ENCODE results near the gene ZDHHC24.

DNA sequence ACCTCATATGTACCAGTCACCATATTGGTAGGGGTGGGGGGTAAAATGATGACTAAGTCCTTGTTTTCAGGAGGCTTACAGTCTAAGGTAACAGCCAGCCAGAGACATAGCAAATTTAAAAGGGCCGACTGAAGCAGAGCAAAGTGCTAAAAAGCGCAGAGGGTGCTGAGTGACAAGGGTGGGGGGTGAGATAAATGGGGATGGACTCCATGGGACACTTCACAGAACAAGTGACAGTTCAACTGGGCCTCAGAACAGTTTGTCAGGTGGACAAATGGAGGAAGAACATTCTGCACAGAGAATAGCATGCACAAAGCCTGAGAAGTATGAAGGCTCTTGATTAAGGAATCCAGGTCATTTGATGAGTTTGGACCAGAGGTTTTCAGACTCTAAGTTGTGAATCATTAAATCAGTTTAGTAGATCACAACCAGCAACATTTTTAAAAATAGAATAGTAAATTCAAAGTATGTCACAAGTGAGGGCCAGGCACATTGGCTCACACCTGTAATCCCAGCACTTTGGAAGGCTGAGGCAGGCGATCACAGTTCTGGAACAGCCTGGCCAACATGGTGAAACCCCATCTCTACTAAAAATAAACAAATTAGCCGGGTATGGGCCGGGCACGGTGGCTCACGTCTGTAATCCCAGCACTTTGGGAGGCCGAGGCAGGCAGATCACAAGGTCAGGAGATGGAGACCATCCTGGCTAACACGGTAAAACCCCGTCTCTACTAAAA lies 21.4 kb downstream of the ZDHHC24 start:
- TF ChIP-seq GATA3 (IDR thresholded peaks at IDR 0.05; ENCODE audit: low read depth, low read length) (no peak), GATA2 (IDR thresholded peaks at IDR 0.05; ENCODE audit: low read depth, low read length) (no peak)
